GM18517 (cell line): ENCODE data around the gene TOMM7.

Experiments
- ATAC-seq: cut with Tn5 transposase; IDR thresholded peaks from one replicate; pipeline ENCODE4 v1.9.1; 2021; ENCODE audit warnings: mild to moderate bottlenecking, moderate library complexity; ENCODE audit not compliant: unreplicated experiment

TOMM7 gene

GRCh38 chr7:22822486-22823141 lies at the start of gene TOMM7:
Gene TOMM7, minus strand, starts transcription at chr7:22822849. Its CDS starts 70 bp downstream, at chr7:22822779.
- ATAC-seq, result peak; percentile 69

GRCh38 chr7:22872096-22872807 lies 49.6 kb upstream of the TOMM7 start:
- peak; percentile 96 for ATAC-seq

- ATAC-seq, result no peak
These were observed 49.0 kb upstream of the TOMM7 start for GRCh38 chr7:22871661-22872060.

- no peak for ATAC-seq
These were observed 45.9 kb upstream of the TOMM7 start for GRCh38 chr7:22868509-22868908.

GRCh38 chr7:22867589-22867988 lies 44.9 kb upstream of the TOMM7 start:
- ATAC-seq, result no peak

GRCh38 chr7:22867003-22867402 lies 44.4 kb upstream of the TOMM7 start:
- no peak for ATAC-seq

GRCh38 chr7:22865602-22865960 lies 42.9 kb upstream of the TOMM7 start:
- no peak for ATAC-seq

GRCh38 chr7:22864855-22865601 lies 42.4 kb upstream of the TOMM7 start:
- ATAC-seq, result no peak

GRCh38 chr7:22864301-22864700 lies 41.7 kb upstream of the TOMM7 start:
- no peak for ATAC-seq

- no peak for ATAC-seq
These were observed 40.7 kb upstream of the TOMM7 start for GRCh38 chr7:22863156-22863899.

- no peak for ATAC-seq
These were observed 38.9 kb upstream of the TOMM7 start for GRCh38 chr7:22861576-22861975.

- ATAC-seq, result no peak
These were observed 38.3 kb upstream of the TOMM7 start for GRCh38 chr7:22860784-22861482.

GRCh38 chr7:22860337-22860736 lies 37.7 kb upstream of the TOMM7 start:
- no peak for ATAC-seq

- ATAC-seq, result no peak
These were observed 37.1 kb upstream of the TOMM7 start for GRCh38 chr7:22859641-22860290.

GRCh38 chr7:22858640-22859561 lies 36.3 kb upstream of the TOMM7 start:
- ATAC-seq, result no peak

- no peak for ATAC-seq
These were observed 35.6 kb upstream of the TOMM7 start for GRCh38 chr7:22858274-22858639.

- ATAC-seq, result no peak
These were observed 33.8 kb upstream of the TOMM7 start for GRCh38 chr7:22856416-22856815.

GRCh38 chr7:22855049-22855392 lies 32.4 kb upstream of the TOMM7 start:
- no peak for ATAC-seq
